GM21367 (cell line): ENCODE results near the gene RNF223.
"Not testable (repeated sequence)": the region's sequence is repeated elsewhere in the genome, so short reads cannot be mapped to it uniquely, and the experiment has no call there.

Experiments used
- ATAC-seq: cut with Tn5 transposase; IDR thresholded peaks from one replicate; pipeline ENCODE4 v1.9.1; 2021; ENCODE audit not compliant: unreplicated experiment

RNF223 gene

GRCh38 chr1:1031659-1032235, 42.4 kb downstream of the RNF223 start:
- no peak for ATAC-seq

GRCh38 chr1:1030867-1031658, 43.0 kb downstream of the RNF223 start:
- ATAC-seq = not testable (repeated sequence)

DNA sequence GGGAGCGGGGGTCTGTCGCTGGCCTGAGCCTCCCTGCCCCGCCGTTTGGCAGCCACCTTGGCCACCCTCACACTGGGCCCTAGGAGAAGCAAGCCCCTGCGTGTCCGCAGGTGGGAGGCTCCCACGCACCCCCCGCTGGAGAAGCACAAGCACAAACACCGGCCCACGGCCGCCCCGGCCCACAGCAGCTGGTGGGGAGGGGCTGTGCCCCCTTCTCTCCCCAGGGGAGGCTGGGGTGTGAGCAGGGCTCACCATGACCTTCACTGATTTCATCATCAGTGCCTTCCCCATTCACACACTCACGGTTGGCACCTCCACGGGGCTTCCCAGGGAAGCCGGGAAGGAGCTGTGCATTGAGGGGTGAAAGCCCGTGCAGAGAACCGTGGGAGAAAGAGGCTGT, 46.3 kb downstream of the RNF223 start:
- no peak for ATAC-seq

GRCh38 chr1:1026599-1027413, 47.3 kb downstream of the RNF223 start:
- ATAC-seq = no peak

DNA sequence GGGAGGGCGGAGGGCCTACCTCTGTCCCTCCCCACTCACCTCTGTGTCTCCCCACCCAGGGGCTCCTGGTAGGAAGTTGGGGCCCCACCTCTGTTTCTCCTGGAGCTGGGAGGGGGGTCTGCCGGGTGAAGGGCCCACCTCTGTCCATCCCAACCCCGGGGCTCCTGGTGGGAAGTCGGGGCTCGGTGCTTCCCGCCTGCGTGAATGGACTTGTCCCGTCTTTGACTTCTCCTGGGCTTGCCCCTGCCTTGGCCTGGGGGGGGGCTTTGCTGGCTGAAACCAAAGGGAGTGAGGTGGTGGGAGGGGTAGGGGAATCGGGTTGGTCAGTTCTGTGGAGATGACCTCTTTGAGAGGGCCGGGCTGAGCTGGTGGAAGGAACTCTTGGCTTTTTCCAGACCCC, 48.4 kb downstream of the RNF223 start:
- no peak for ATAC-seq

DNA sequence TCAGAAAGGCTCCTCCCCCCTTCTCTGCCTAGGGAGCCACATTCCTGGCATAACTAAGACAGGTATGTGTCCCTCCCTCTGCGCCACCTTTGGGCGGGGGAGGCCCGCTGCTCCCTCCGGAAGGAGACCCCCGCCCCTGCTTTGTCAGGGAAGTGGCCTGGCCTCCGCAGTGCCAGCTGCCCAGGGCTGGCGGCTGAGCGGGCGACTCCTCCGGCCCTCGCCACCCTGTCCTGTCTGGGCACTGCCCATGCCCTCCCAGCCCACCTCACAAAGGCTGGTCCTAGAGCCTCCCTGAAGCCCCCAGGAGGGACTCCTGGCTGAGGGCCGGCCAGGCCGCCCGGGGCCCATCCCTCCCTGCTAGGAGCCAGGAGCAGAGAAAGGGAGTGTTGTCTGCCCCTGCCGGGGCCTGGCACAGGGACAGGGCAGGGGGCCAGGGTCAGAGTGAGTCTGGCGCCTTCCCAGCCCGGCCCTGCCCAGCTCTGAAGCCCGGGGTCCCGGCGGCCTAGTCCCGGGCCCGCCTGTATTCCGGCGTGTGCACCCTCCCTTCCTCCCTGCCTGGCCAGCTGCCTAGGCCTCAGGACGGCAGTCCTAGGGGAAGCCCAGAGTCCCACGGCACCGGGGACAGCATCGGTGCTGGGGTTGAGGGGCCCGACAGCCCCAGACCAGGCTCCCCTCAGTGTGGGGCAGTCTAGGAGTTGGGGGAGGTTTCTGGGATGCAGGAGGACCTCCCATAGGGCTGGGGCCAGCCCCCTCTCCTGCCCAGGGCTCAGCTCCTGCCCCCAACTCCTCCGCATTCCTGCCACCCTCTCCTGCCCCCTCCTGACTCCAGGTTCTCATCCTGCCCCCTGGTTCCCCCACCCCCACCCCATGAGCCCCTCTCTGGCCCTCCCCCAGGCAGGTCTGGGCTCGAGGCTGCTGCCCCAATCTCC, 49.1 kb downstream of the RNF223 start:
- ATAC-seq = no peak

DNA sequence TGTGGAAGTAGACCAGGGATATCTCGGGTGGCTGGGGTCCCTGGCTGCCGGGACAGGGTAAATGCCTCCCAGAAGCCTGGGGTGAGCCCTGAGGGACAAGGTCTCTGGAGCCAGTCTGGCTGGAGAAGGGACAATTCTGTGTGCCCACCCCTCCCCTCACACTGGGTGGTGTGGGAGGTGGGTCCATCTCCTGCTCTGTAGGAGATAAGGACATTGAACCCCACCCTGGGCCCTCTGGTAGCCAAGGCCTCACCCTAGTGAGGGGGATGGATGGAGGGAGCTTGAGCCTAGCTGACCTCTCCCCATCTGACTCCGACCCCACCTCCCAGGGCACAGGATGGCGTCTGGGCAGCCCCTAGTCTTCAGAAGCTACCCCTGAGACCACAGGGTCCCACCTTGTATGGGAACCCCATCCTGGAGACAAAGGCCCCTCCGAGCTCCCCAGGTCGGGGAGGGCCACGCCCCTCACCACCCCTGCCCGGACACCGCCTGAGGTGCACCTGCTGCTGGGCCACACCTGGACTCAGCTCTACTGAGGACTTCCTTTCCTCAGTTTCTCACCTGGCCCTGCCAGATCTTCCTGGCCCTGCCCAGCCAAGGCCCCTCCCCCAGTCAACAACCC, 49.8 kb downstream of the RNF223 start:
- no peak for ATAC-seq

DNA sequence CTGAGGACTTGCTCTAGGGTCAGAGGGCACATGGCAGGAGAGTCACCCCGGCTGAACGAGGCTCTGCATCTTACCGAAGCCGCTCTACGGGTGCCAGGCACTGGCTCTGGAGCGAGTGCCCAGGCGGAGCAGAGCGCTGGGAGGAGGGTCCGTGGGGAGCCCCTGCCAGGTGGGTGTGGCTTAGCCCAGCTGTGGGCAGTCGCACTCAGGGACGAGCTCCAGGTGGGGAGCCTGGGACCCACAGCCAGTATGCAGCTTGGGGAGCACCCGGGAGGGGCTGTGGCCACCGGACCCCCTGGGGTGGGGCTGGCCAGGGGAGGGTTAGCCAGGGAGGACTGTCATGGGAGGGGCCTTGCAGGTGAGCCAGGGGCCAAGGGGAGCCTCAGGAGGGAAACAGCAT, 50.4 kb downstream of the RNF223 start:
- no peak for ATAC-seq

- no peak for ATAC-seq
Measured at GRCh38 chr1:1022302-1023009, 51.6 kb downstream of the RNF223 start.

- ATAC-seq = no peak
Measured at GRCh38 chr1:1021920-1022259, 52.2 kb downstream of the RNF223 start.

GRCh38 chr1:1021010-1021919, 52.8 kb downstream of the RNF223 start:
- ATAC-seq = no peak
